Measurements from ENCODE around the gene TSSK2.
"Not testable (repeated sequence)": the region's sequence is repeated elsewhere in the genome, so short reads cannot be mapped to it uniquely, and the experiment has no call there.

The TSSK2 gene

GRCh38 chr22:19130959-19131684 lies at the start of gene TSSK2:
TSSK2 (plus strand) TSS chr22:19131308; CDS start chr22:19131400, 92 bp downstream.
- no peaks in the 10 kb centered on the region for H3K4me1 Mint-ChIP-seq (ENCODE audit: low read depth)
- no peak for DNase-seq (ENCODE audit: low spot score)
- H3K4me3 Mint-ChIP-seq: no peak within 1 kb of the TSS
- peaks cover 8% of the 10 kb centered on the region for H3K36me3 Mint-ChIP-seq (ENCODE audit: low read depth)
- no peak within 1 kb of the TSS for H3K27ac Mint-ChIP-seq
- no peaks in the 10 kb centered on the region for H3K27me3 Mint-ChIP-seq (ENCODE audit: low read depth)
- H3K9me3 Mint-ChIP-seq: no peaks in the 10 kb centered on the region

DNA sequence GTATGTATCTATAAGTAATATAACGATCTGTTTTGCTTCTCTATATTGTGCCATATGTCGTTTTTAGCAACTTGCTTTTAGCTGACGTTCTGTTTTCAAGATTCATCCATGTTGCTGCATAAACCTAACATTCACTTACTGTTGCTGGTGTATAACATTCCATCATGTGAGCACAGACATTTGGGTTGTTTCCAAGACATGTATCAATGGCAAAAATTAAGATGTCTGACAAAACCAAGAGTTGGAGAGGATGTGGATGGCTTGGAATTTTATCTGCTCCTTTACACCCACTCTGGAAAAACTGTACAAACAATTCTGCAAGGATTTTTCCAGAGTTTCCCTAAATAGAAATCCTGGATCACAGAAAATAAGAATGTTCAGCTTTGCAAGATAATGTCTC lies 49.8 kb upstream of the TSSK2 start:
- Mint-ChIP-seq H3K27ac (no peak overlapping the region), H3K36me3 (ENCODE audit: low read depth) (peaks cover 9% of the 10 kb centered on the region), H3K9me3 (no peaks in the 10 kb centered on the region), H3K4me3 (no peak overlapping the region), H3K27me3 (ENCODE audit: low read depth) (no peaks in the 10 kb centered on the region), H3K4me1 (ENCODE audit: low read depth) (peaks cover 4% of the 10 kb centered on the region)
- DNase-seq (ENCODE audit: low spot score): no peak

GRCh38 chr22:19082101-19082500 lies 49.0 kb upstream of the TSSK2 start:
- H3K4me3 Mint-ChIP-seq: no peak overlapping the region
- no peaks in the 10 kb centered on the region for H3K27me3 Mint-ChIP-seq (ENCODE audit: low read depth)
- H3K36me3 Mint-ChIP-seq (ENCODE audit: low read depth): peaks cover 9% of the 10 kb centered on the region
- no peaks in the 10 kb centered on the region for H3K9me3 Mint-ChIP-seq
- DNase-seq (ENCODE audit: low spot score): no peak
- H3K4me1 Mint-ChIP-seq (ENCODE audit: low read depth): peaks cover 4% of the 10 kb centered on the region
- no peak overlapping the region for H3K27ac Mint-ChIP-seq

DNA sequence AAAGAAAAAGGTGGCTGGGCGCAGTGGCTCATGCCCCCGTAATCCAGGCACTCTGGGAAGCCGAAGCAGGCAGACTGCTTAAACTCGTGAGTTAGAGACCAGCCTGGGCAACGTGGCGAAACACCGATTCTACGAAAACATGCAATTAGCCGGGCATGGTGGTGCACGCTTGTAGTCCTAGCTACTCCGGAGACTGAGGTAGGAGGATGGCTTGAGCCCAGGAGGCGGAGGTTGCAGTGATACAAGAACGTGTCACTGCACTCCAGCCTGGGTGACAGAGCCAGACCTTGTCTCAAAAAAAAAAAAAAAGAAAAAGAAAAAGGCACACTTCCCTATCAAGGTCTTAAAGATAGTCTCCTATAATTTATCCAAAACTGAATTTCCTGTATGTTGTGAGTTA lies 48.3 kb upstream of the TSSK2 start:
- Mint-ChIP-seq H3K27ac (no peak overlapping the region), H3K27me3 (ENCODE audit: low read depth) (no peaks in the 10 kb centered on the region)
- no peak for DNase-seq (ENCODE audit: low spot score)

GRCh38 chr22:19084126-19084525 lies 47.0 kb upstream of the TSSK2 start:
- not testable (repeated sequence) for H3K27me3 Mint-ChIP-seq (ENCODE audit: low read depth); H3K9me3 Mint-ChIP-seq; DNase-seq (ENCODE audit: low spot score); H3K27ac Mint-ChIP-seq; H3K4me1 Mint-ChIP-seq (ENCODE audit: low read depth); H3K4me3 Mint-ChIP-seq
- H3K36me3 Mint-ChIP-seq (ENCODE audit: low read depth): peaks cover 13% of the 10 kb centered on the region

More for the DNA sequence above, 48.3 kb upstream of the TSSK2 start:
- peaks cover 9% of the 10 kb centered on the region for H3K36me3 Mint-ChIP-seq (ENCODE audit: low read depth)
- no peak overlapping the region for H3K4me3 Mint-ChIP-seq
- H3K9me3 Mint-ChIP-seq: no peaks in the 10 kb centered on the region
- peaks cover 4% of the 10 kb centered on the region for H3K4me1 Mint-ChIP-seq (ENCODE audit: low read depth)

- H3K36me3 Mint-ChIP-seq (ENCODE audit: low read depth): peaks cover 13% of the 10 kb centered on the region
- H3K27ac Mint-ChIP-seq; H3K4me1 Mint-ChIP-seq (ENCODE audit: low read depth); DNase-seq (ENCODE audit: low spot score); H3K9me3 Mint-ChIP-seq; H3K27me3 Mint-ChIP-seq (ENCODE audit: low read depth); H3K4me3 Mint-ChIP-seq: not testable (repeated sequence)
Measured at GRCh38 chr22:19084586-19084985, 46.5 kb upstream of the TSSK2 start.

DNA sequence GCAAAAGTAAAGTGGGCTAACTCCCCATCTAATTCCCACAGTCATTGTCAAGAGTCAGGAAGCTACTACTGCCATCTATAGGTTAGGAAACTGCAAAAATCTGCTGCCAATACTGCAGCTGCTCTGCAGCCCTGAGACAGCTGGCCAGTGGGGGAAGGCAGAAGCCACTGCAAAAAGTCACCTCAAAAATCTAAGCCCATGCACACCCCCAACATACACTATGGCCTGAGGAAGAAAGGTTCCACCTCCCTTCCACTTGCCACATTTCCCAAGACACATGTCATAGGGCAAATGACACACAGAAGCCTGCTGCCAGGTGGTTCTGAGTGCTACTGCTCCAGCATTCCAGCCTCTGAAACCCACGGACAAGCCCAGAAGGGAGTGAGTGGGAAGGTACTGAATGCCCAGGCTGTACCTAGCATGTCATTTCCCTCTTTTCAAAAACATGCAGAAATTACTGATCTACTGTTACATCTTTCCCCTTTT lies 45.8 kb upstream of the TSSK2 start:
- Mint-ChIP-seq H3K27ac (peak overlapping the region; percentile 55), H3K27me3 (ENCODE audit: low read depth) (no peaks in the 10 kb centered on the region), H3K36me3 (ENCODE audit: low read depth) (peaks cover 13% of the 10 kb centered on the region), H3K4me3 (no peak overlapping the region), H3K9me3 (no peaks in the 10 kb centered on the region), H3K4me1 (ENCODE audit: low read depth) (peaks cover 4% of the 10 kb centered on the region)
- no peak for DNase-seq (ENCODE audit: low spot score)

GRCh38 chr22:19086417-19086816 lies 44.7 kb upstream of the TSSK2 start:
- H3K27me3 Mint-ChIP-seq (ENCODE audit: low read depth): no peaks in the 10 kb centered on the region
- peaks cover 4% of the 10 kb centered on the region for H3K4me1 Mint-ChIP-seq (ENCODE audit: low read depth)
- H3K4me3 Mint-ChIP-seq: no peak overlapping the region
- H3K27ac Mint-ChIP-seq: no peak overlapping the region
- H3K9me3 Mint-ChIP-seq: no peaks in the 10 kb centered on the region
- DNase-seq (ENCODE audit: low spot score): no peak
- H3K36me3 Mint-ChIP-seq (ENCODE audit: low read depth): peaks cover 10% of the 10 kb centered on the region

DNA sequence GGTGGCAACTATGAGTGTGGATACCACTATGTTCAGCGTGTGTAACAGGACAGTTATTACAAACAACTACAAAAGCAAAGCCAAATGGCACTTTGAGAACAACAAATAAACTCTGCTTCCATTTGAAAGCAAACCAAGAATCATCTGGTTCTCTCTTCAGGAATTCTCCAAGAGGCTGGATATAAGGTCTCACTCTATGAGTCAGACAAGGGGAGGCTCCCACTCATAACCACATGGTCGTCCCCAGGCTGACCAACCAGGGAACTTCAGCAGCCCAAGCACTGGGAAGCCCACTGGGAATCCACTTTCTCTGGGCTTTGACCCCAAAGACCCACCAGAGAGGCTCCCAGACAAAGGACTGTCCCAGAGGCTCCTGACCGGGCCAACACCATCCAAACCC lies 44.2 kb upstream of the TSSK2 start:
- no peak for DNase-seq (ENCODE audit: low spot score)
- Mint-ChIP-seq H3K4me3 (no peak overlapping the region), H3K27ac (no peak overlapping the region), H3K27me3 (ENCODE audit: low read depth) (no peaks in the 10 kb centered on the region), H3K9me3 (no peaks in the 10 kb centered on the region), H3K36me3 (ENCODE audit: low read depth) (peaks cover 10% of the 10 kb centered on the region), H3K4me1 (ENCODE audit: low read depth) (peaks cover 4% of the 10 kb centered on the region)

- H3K27me3 Mint-ChIP-seq (ENCODE audit: low read depth): no peaks in the 10 kb centered on the region
- no peak overlapping the region for H3K27ac Mint-ChIP-seq
- peaks cover 8% of the 10 kb centered on the region for H3K36me3 Mint-ChIP-seq (ENCODE audit: low read depth)
- peaks cover 4% of the 10 kb centered on the region for H3K4me1 Mint-ChIP-seq (ENCODE audit: low read depth)
- no peaks in the 10 kb centered on the region for H3K9me3 Mint-ChIP-seq
- H3K4me3 Mint-ChIP-seq: no peak overlapping the region
- DNase-seq (ENCODE audit: low spot score): no peak
Measured at GRCh38 chr22:19088866-19089595, 42.1 kb upstream of the TSSK2 start.

DNA sequence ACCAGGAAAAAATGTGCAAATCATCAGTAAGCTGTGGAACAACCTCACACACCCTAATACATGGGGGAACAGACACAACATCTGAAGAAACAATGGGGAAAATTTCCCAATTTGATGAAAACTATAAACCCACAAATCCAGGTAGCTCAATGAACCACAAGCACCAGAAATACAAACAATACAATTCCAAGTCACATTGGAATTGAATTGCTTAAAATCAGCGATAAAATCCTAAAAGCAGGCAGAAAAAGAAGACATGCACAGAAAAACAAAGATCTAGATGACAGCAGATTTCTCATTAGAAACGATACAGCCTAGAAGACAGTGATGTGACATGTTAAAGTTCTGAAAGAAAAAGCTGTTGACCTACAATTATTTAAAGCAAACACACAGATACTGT lies 40.9 kb upstream of the TSSK2 start:
- Mint-ChIP-seq H3K4me1 (ENCODE audit: low read depth) (peaks cover 4% of the 10 kb centered on the region), H3K27me3 (ENCODE audit: low read depth) (no peaks in the 10 kb centered on the region), H3K27ac (no peak overlapping the region), H3K36me3 (ENCODE audit: low read depth) (peaks cover 8% of the 10 kb centered on the region), H3K9me3 (no peaks in the 10 kb centered on the region), H3K4me3 (no peak overlapping the region)
- no peak for DNase-seq (ENCODE audit: low spot score)

DNA sequence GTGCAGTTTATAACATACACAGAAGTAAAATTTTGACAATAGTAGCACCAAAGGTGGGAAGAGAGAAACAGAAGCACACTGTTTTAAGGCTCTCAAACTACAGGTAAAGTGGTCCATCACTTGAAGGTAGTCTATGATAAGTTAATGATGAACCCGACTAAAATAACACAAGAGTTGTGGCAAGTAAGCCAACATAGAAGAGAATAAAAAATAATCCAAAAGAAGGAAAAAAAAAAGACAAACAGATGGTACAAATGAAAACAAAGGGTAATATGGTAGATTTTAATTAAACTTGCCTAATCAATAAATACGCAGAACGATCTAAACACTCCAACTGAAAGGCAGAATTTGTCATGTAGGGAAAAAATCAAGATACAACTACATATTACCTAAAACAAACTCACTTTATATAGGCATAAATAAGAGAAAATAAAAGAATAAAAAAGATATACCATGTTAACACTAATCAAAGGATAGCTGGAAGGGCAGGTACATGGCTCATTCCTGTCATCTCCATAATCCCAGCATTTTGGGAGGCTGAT lies 40.5 kb upstream of the TSSK2 start:
- no peaks in the 10 kb centered on the region for H3K27me3 Mint-ChIP-seq (ENCODE audit: low read depth)
- DNase-seq (ENCODE audit: low spot score): no peak
- no peak overlapping the region for H3K4me3 Mint-ChIP-seq
- peaks cover 7% of the 10 kb centered on the region for H3K36me3 Mint-ChIP-seq (ENCODE audit: low read depth)
- H3K27ac Mint-ChIP-seq: no peak overlapping the region
- H3K4me1 Mint-ChIP-seq (ENCODE audit: low read depth): peaks cover 1% of the 10 kb centered on the region
- no peaks in the 10 kb centered on the region for H3K9me3 Mint-ChIP-seq

DNA sequence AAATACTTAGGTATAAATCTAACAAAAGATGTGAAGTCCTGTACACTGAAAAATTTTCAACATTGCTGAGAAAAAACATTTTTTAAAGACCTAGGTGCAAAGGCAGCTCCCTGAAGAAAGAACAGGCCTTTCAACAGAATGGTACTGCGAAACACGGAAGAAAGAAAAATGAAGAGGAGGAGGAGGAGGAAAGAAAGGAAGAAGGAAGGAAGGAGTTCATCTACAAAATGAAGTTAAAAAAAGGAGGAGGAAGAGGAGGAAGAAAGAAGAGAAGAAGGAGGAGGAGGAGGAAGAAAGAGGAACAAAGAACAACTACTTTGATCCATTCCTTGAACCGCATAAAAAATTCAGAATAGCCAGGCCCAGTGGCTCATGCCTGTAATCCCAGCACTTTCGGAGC lies 38.4 kb upstream of the TSSK2 start:
- H3K4me1 Mint-ChIP-seq (ENCODE audit: low read depth): no peaks in the 10 kb centered on the region

GRCh38 chr22:19094393-19094997 lies 36.6 kb upstream of the TSSK2 start:
- Mint-ChIP-seq H3K27ac (no peak overlapping the region), H3K9me3 (no peaks in the 10 kb centered on the region), H3K27me3 (ENCODE audit: low read depth) (no peaks in the 10 kb centered on the region), H3K4me1 (ENCODE audit: low read depth) (no peaks in the 10 kb centered on the region), H3K36me3 (ENCODE audit: low read depth) (peaks cover 8% of the 10 kb centered on the region), H3K4me3 (no peak overlapping the region)
- no peak for DNase-seq (ENCODE audit: low spot score)

More for the DNA sequence above, 38.4 kb upstream of the TSSK2 start:
- Mint-ChIP-seq H3K4me3 (no peak overlapping the region), H3K27ac (no peak overlapping the region), H3K9me3 (no peaks in the 10 kb centered on the region), H3K36me3 (ENCODE audit: low read depth) (peaks cover 10% of the 10 kb centered on the region), H3K27me3 (ENCODE audit: low read depth) (no peaks in the 10 kb centered on the region)
- DNase-seq (ENCODE audit: low spot score): no peak
